ENCODE results near the gene CLGN.

GRCh38 chr4:140472156-140472555 is 44.7 kb upstream of the CLGN start:
- TF ChIP-seq POLR2AphosphoS5 (IDR thresholded peaks at IDR 0.05; ENCODE audit: low read depth, low read length) = no peak
- TF ChIP-seq TAF1 (IDR thresholded peaks at IDR 0.05; ENCODE audit: low read depth, low read length) = no peak
- TF ChIP-seq POLR2A (IDR thresholded peaks at IDR 0.05; ENCODE audit: low read depth, low read length) = no peak
- no peak for TF ChIP-seq SPI1 (IDR thresholded peaks at IDR 0.05; ENCODE audit: low read depth, low read length)
- TF ChIP-seq PAX5 (IDR thresholded peaks at IDR 0.05; ENCODE audit: insufficient read depth, low read length, severe bottlenecking) = no peak
- no peak for TF ChIP-seq POU2F2 (IDR thresholded peaks at IDR 0.05; ENCODE audit: low read depth, low read length)

Measured in GM12891 (cell line).